ENCODE results near the gene PAPPA. TPM values are rescaled to one million over a fixed set of nuclear protein-coding genes. Genes with fewer than 3 reads are reported as not detected.

Gene PAPPA
- total RNA-seq, 1 experiment from 2014 or later = 3.9 TPM

GRCh38 chr9:116395699-116396037, 242.1 kb downstream of the PAPPA start:
- ChIA-PET CTCF (no interaction called here), POLR2A (ENCODE audit: unreplicated experiment) (no interaction called here)
- Histone ChIP-seq H2AFZ (no peak overlapping the region), H3K9me3 (ENCODE audit: insufficient read depth, low read depth) (no peaks in the 10 kb centered on the region), H3K9me2 (ENCODE audit: insufficient read depth) (no peaks in the 10 kb centered on the region), H3K79me2 (ENCODE audit: low read depth) (no peaks in the 10 kb centered on the region), H3K4me3 (no peak overlapping the region), H3F3A (ENCODE audit: insufficient read depth, low read depth) (no peaks in the 10 kb centered on the region), H3K27ac (no peak overlapping the region), H3K36me3 (ENCODE audit: low read depth) (no peaks in the 10 kb centered on the region), H3K27me3 (ENCODE audit: insufficient read depth, low read depth) (no peaks in the 10 kb centered on the region), H4K20me1 (ENCODE audit: insufficient read depth) (no peaks in the 10 kb centered on the region), H3K4me2 (no peak overlapping the region), H3K4me1 (replicated peaks; ENCODE audit: insufficient read depth) (no peaks in the 10 kb centered on the region)
- no TSS peak for BruUV-seq (replicated peaks)
- no peak for DNase-seq
- TF ChIP-seq, protein P1, sequence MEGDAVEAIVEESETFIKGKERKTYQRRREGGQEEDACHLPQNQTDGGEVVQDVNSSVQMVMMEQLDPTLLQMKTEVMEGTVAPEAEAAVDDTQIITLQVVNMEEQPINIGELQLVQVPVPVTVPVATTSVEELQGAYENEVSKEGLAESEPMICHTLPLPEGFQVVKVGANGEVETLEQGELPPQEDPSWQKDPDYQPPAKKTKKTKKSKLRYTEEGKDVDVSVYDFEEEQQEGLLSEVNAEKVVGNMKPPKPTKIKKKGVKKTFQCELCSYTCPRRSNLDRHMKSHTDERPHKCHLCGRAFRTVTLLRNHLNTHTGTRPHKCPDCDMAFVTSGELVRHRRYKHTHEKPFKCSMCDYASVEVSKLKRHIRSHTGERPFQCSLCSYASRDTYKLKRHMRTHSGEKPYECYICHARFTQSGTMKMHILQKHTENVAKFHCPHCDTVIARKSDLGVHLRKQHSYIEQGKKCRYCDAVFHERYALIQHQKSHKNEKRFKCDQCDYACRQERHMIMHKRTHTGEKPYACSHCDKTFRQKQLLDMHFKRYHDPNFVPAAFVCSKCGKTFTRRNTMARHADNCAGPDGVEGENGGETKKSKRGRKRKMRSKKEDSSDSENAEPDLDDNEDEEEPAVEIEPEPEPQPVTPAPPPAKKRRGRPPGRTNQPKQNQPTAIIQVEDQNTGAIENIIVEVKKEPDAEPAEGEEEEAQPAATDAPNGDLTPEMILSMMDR (conservative IDR thresholded peaks at IDR 0.05) = no peak
- no peak for TF ChIP-seq EZH2 (IDR thresholded peaks at IDR 0.05; ENCODE audit: low read depth)
- intact Hi-C loops (cut with micrococcal nuclease; ENCODE audit: unreplicated experiment) = no loop called here

- Histone ChIP-seq H3K79me2 (ENCODE audit: low read depth) (no peaks in the 10 kb centered on the region), H3K9me2 (ENCODE audit: insufficient read depth) (no peaks in the 10 kb centered on the region), H3F3A (ENCODE audit: insufficient read depth, low read depth) (no peaks in the 10 kb centered on the region), H3K9me3 (ENCODE audit: insufficient read depth, low read depth) (no peaks in the 10 kb centered on the region), H2AFZ (no peak overlapping the region), H3K27me3 (ENCODE audit: insufficient read depth, low read depth) (no peaks in the 10 kb centered on the region), H4K20me1 (ENCODE audit: insufficient read depth) (no peaks in the 10 kb centered on the region), H3K27ac (no peak overlapping the region), H3K4me3 (no peak overlapping the region), H3K4me1 (replicated peaks; ENCODE audit: insufficient read depth) (no peaks in the 10 kb centered on the region), H3K36me3 (ENCODE audit: low read depth) (no peaks in the 10 kb centered on the region), H3K4me2 (no peak overlapping the region)
- ChIA-PET CTCF (no interaction called here), POLR2A (ENCODE audit: unreplicated experiment) (no interaction called here)
- intact Hi-C loops (cut with micrococcal nuclease; ENCODE audit: unreplicated experiment) = no loop called here
- DNase-seq = no peak
- TF ChIP-seq, protein P1 (conservative IDR thresholded peaks at IDR 0.05) = no peak
- TF ChIP-seq EZH2 (IDR thresholded peaks at IDR 0.05; ENCODE audit: low read depth) = no peak
- BruUV-seq (replicated peaks) = no TSS peak
Observed at GRCh38 chr9:116403171-116403570, 249.6 kb downstream of the PAPPA start.

- H3K9me2 ChIP-seq (ENCODE audit: insufficient read depth) = no peaks in the 10 kb centered on the region
- no peaks in the 10 kb centered on the region for H3K36me3 ChIP-seq (ENCODE audit: low read depth)
- H3K4me2 ChIP-seq = no peak overlapping the region
- H3F3A ChIP-seq (ENCODE audit: insufficient read depth, low read depth) = no peaks in the 10 kb centered on the region
- no TSS peak for BruUV-seq (replicated peaks)
- H3K79me2 ChIP-seq (ENCODE audit: low read depth) = no peaks in the 10 kb centered on the region
- no peaks in the 10 kb centered on the region for H3K4me1 ChIP-seq (replicated peaks; ENCODE audit: insufficient read depth)
- no peak for TF ChIP-seq EZH2 (IDR thresholded peaks at IDR 0.05; ENCODE audit: low read depth)
- TF ChIP-seq, protein P1 (conservative IDR thresholded peaks at IDR 0.05) = no peak
- no peaks in the 10 kb centered on the region for H4K20me1 ChIP-seq (ENCODE audit: insufficient read depth)
- H3K27ac ChIP-seq = no peak overlapping the region
- ChIA-PET CTCF (no interaction called here), POLR2A (ENCODE audit: unreplicated experiment) (no interaction called here)
- no peak overlapping the region for H2AFZ ChIP-seq
- intact Hi-C loops (cut with micrococcal nuclease; ENCODE audit: unreplicated experiment) = no loop called here
- no peaks in the 10 kb centered on the region for H3K27me3 ChIP-seq (ENCODE audit: insufficient read depth, low read depth)
- H3K4me3 ChIP-seq = no peak overlapping the region
- H3K9me3 ChIP-seq (ENCODE audit: insufficient read depth, low read depth) = no peaks in the 10 kb centered on the region
- no peak for DNase-seq
Observed at GRCh38 chr9:116404228-116404627, 250.6 kb downstream of the PAPPA start.

Measured in PC-9 (cell line).